ENCODE results near the gene DDX1. TPM values are rescaled to one million over a fixed set of nuclear protein-coding genes. Genes with fewer than 3 reads are reported as not detected.

The DDX1 gene
- total and polyA plus RNA-seq, 2 donors (not counting 3 experiments of a cell fraction or from before 2014, with no cell fraction given): 41.2 to 117 TPM

DNA sequence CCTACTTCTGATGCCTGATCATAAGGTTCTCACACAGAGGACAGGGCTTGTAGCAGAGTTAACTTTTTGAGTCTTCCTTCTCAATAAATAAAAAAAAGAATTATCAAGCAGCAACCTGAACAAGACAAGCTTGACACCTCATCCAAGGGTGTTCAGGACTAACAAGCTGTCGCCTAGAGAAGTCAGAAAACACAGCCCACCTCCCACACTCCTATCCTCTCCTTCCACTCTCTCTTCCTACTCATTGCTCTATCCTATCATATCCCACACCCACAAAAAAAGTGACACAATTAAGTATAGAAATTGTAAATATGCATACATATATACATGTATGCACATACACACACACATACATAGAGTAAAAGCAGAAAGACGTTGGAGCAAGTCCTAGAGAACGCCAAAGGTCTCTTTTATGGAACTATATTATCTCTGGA is 35.9 kb upstream of the DDX1 start:
- no peak overlapping the region for H3K9ac ChIP-seq (replicated peaks; ENCODE audit: extremely low read depth, insufficient read depth, low read length)
- DNase-seq (ENCODE audit: low read depth, low spot score): no peak
- H2AFZ ChIP-seq (ENCODE audit: low read depth, low read length): no peak overlapping the region
- POLR2A ChIA-PET: no interaction called here
- intact Hi-C loops (cut with micrococcal nuclease): loop anchor here (2.0 kb wide), 1 partner anchor 75 kb away; no protein-coding TSS in a partner anchor
- dilution Hi-C loops (cut with MboI; ENCODE audit: extremely low pct_ligation_motif_present, low sequenced_read_pairs): no loop called here
- H3K27me3 ChIP-seq (ENCODE audit: control insufficient read depth in 2 of 2, insufficient read depth in 2 of 2, low read length in 2 of 2): no peaks in the 10 kb centered on the region
- H3K9me1 ChIP-seq (replicated peaks; ENCODE audit: control insufficient read depth, extremely low read depth, insufficient read depth, low read length): no peaks in the 10 kb centered on the region
- H3K9me3 ChIP-seq (replicated peaks; ENCODE audit: control insufficient read depth, insufficient read depth, low read length): no peaks in the 10 kb centered on the region
- peaks cover 9% of the 10 kb centered on the region for H3K4me1 ChIP-seq (ENCODE audit: control insufficient read depth, extremely low read depth, insufficient read depth, low read length)
- H3K79me2 ChIP-seq (ENCODE audit: control insufficient read depth, insufficient read depth, low read length): peaks cover 30% of the 10 kb centered on the region
- H3K4me2 ChIP-seq (ENCODE audit: insufficient read depth, low read length): no peak overlapping the region
- H3K36me3 ChIP-seq (ENCODE audit: control insufficient read depth in 2 of 2, extremely low read depth in 1 of 2, insufficient read depth in 2 of 2, low read length in 2 of 2): peaks cover 2 to 5% of the 10 kb centered on the region in 2 experiments
- CTCF ChIA-PET: no interaction called here
- FAIRE-seq: no peak
- no peak for TF ChIP-seq POLR2A (IDR thresholded peaks at IDR 0.05; ENCODE audit: low read depth, low read length)
- TF ChIP-seq EZH2 (IDR thresholded peaks at IDR 0.05; ENCODE audit: borderline replicate concordance, low read depth, low read length, severe bottlenecking): no peak
- TF ChIP-seq FOS (IDR thresholded peaks at IDR 0.05; ENCODE audit: borderline replicate concordance, insufficient read depth, low read length): no peak
- no peak for TF ChIP-seq GATA2 (IDR thresholded peaks at IDR 0.05; ENCODE audit: insufficient read depth, insufficient read length, low read depth, low read length)
- TF ChIP-seq POLR2AphosphoS5 (IDR thresholded peaks at IDR 0.05; ENCODE audit: insufficient read depth, low read depth, low read length): no peak
- TF ChIP-seq, protein P1, sequence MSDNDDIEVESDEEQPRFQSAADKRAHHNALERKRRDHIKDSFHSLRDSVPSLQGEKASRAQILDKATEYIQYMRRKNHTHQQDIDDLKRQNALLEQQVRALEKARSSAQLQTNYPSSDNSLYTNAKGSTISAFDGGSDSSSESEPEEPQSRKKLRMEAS (IDR thresholded peaks at IDR 0.05; ENCODE audit: insufficient read depth, insufficient read length): no peak
- no peak for TF ChIP-seq MYC (IDR thresholded peaks at IDR 0.05; ENCODE audit: low read depth, low read length)
- TF ChIP-seq JUN (IDR thresholded peaks at IDR 0.05; ENCODE audit: borderline replicate concordance, insufficient read depth, insufficient read length, low read depth): no peak
- no peak for TF ChIP-seq CTCF (IDR thresholded peaks at IDR 0.05; ENCODE audit: extremely low read depth in 1 of 2, insufficient read depth in 1 of 2, low read depth in 1 of 2, low read length in 2 of 2)
- H3K4me3 ChIP-seq (replicated peaks in 1 of 3; ENCODE audit: insufficient read depth in 1 of 3, low read depth in 1 of 3, low read length in 3 of 3): no peak overlapping the region
- BruUV-seq (replicated peaks): no TSS peak
- no peak overlapping the region for H3K27ac ChIP-seq (ENCODE audit: insufficient read depth, low read depth, low read length)
- H4K20me1 ChIP-seq (replicated peaks; ENCODE audit: control insufficient read depth, extremely low read depth, insufficient read depth, low read length): peaks cover 2% of the 10 kb centered on the region

All from endothelial cell of umbilical vein (primary cell).